Caco-2 (cell line): Measurements from ENCODE around the gene ATP2A1. TPM values are rescaled to one million over a fixed set of nuclear protein-coding genes. Genes with fewer than 3 reads are reported as not detected.
A peak's percentile ranks its signal among the peaks of the same experiment; 100 is the strongest.

Source experiments
- BruUV-seq: library from RNA; stranded (reverse); fragments of 400-500 nt; replicated peaks from 2 replicates; lab custom pipeline; 2021; lab: Mats Ljungman, UMichigan
- CTCF ChIA-PET: fragments of 300-600 bp; sonication (Branson Sonifier 250); formaldehyde crosslinking; loops from one replicate; lab custom pipeline; 2022; ENCODE audit warnings: antibody characterized with exemption; lab: Charles Lee
- POLR2A ChIA-PET: fragments of 300-600 bp; sonication (Branson Sonifier 250); formaldehyde crosslinking; loops from one replicate; lab custom pipeline; 2022; ENCODE audit warnings: antibody characterized with exemption; lab: Charles Lee
- DNase-seq, 2 experiments: peaks; one replicate each; pipeline versions ENCODE4 v3.0.0 to v3.0.0-alpha.2; 2020 to 2022
- H3K27me3 ChIP-seq: replicated peaks from 2 replicates; pipeline ENCODE4 v1.6.0; 2011; ENCODE audit warnings: low read length; ENCODE audit not compliant: control insufficient read depth, insufficient read depth
- H3K36me3 ChIP-seq: 2 replicates; pipeline ENCODE4 v1.5.1; 2011; ENCODE audit warnings: low read length; ENCODE audit not compliant: control insufficient read depth, insufficient read depth
- H3K4me1 ChIP-seq: fragments of 250-450 bp; sonication (Bioruptor Pico); 2 replicates; pipeline ENCODE4 v1.5.1; 2020; ENCODE audit warnings: mild to moderate bottlenecking
- H3K4me3 ChIP-seq: 2 replicates; pipeline ENCODE4 v1.5.1; 2011; ENCODE audit warnings: low read depth, mild to moderate bottlenecking, control low read depth, low read length
- H3K9me3 ChIP-seq: fragments of 250-450 bp; sonication (Bioruptor Pico); 2 replicates; pipeline ENCODE4 v1.5.1; 2020; ENCODE audit warnings: mild to moderate bottlenecking, moderate library complexity
- H3K27ac Mint-ChIP-seq: one replicate; pipeline ENCODE4 v1.8.0; 2022; ENCODE audit warnings: mixed read lengths; ENCODE audit not compliant: unreplicated experiment
- H3K27me3 Mint-ChIP-seq: one replicate; pipeline ENCODE4 v1.8.0; 2022; ENCODE audit warnings: mixed read lengths; ENCODE audit not compliant: insufficient read depth, unreplicated experiment
- H3K36me3 Mint-ChIP-seq: one replicate; pipeline ENCODE4 v1.8.0; 2022; ENCODE audit warnings: mild to moderate bottlenecking, mixed read lengths; ENCODE audit not compliant: insufficient read depth, unreplicated experiment
- H3K4me1 Mint-ChIP-seq: one replicate; pipeline ENCODE4 v1.8.0; 2022; ENCODE audit warnings: low read depth, mixed read lengths; ENCODE audit not compliant: unreplicated experiment
- H3K4me3 Mint-ChIP-seq: one replicate; pipeline ENCODE4 v1.8.0; 2022; ENCODE audit warnings: mild to moderate bottlenecking, moderate library complexity, mixed read lengths; ENCODE audit not compliant: unreplicated experiment
- H3K9me3 Mint-ChIP-seq: one replicate; pipeline ENCODE4 v1.8.0; 2022; ENCODE audit warnings: mixed read lengths; ENCODE audit not compliant: unreplicated experiment
- CTCF ChIP-seq, 2 experiments: fragments of 200-600 bp in 1 of 2; IDR thresholded peaks; 1 replicate in 1 of 2; 2 replicates in 1 of 2; pipeline versions ENCODE4 v1.5.1 to v1.8.0; 2011 to 2022; ENCODE audit warnings: antibody characterized with exemption in 1 of 2, control low read depth in 1 of 2, inconsistent platforms in 1 of 2, low read depth in 1 of 2, low read length in 1 of 2, mild to moderate bottlenecking in 1 of 2, moderate library complexity in 1 of 2; ENCODE audit not compliant: insufficient read depth in 1 of 2, severe bottlenecking in 1 of 2, unreplicated experiment in 1 of 2
- intact Hi-C: fragments of 100-400 bp; cut with micrococcal nuclease; formaldehyde crosslinking; loops from one replicate; pipeline ENCODE4 v1.10.0; 2022; ENCODE audit not compliant: unreplicated experiment
- total RNA-seq: library from RNA; stranded (reverse); gene quantifications from 2 replicates; pipeline ENCODE4 v1.2.3, GENCODE V29; 2022

ATP2A1 gene
- total RNA-seq, 1 experiment from 2014 or later: 2.3 TPM

- peaks cover 4% of the 10 kb centered on the region for H3K36me3 ChIP-seq
- H3K4me3 ChIP-seq: no peak overlapping the region
- Mint-ChIP-seq H3K4me3 (no peak overlapping the region), H3K4me1 (no peaks in the 10 kb centered on the region), H3K27me3 (no peaks in the 10 kb centered on the region), H3K9me3 (no peaks in the 10 kb centered on the region), H3K27ac (peak overlapping the region; percentile 96), H3K36me3 (peaks cover 75% of the 10 kb centered on the region)
- CTCF ChIA-PET: no interaction called here
- POLR2A ChIA-PET: no interaction called here
- no peak for DNase-seq
- BruUV-seq: no TSS peak
- no peaks in the 10 kb centered on the region for H3K9me3 ChIP-seq
- H3K27me3 ChIP-seq: no peaks in the 10 kb centered on the region
- TF ChIP-seq CTCF (IDR thresholded peaks at IDR 0.05; ENCODE audit: insufficient read depth in 1 of 2, low read depth in 1 of 2, low read length in 1 of 2, severe bottlenecking in 1 of 2, unreplicated experiment in 1 of 2): no peak
- H3K4me1 ChIP-seq: 0 out of 2 replicates have a peak, but pooled peaks cover 8% of the 10 kb centered on the region
- intact Hi-C loops: no loop called here
Observed at GRCh38 chr16:28843766-28844165, 34.5 kb upstream of the ATP2A1 start.

- H3K36me3 Mint-ChIP-seq: peaks cover 69% of the 10 kb centered on the region
- Histone ChIP-seq H3K36me3 (peaks cover 4% of the 10 kb centered on the region), H3K4me3 (no peak overlapping the region), H3K4me1 (0 out of 2 replicates have a peak, but pooled peaks cover 8% of the 10 kb centered on the region), H3K27me3 (no peaks in the 10 kb centered on the region), H3K9me3 (no peaks in the 10 kb centered on the region)
- TSS peak; percentile 62 for BruUV-seq
- intact Hi-C loops: no loop called here
- H3K27ac Mint-ChIP-seq: peak overlapping the region; percentile 96
- POLR2A ChIA-PET: no interaction called here
- H3K4me1 Mint-ChIP-seq: no peaks in the 10 kb centered on the region
- CTCF ChIA-PET: no interaction called here
- no peaks in the 10 kb centered on the region for H3K9me3 Mint-ChIP-seq
- H3K4me3 Mint-ChIP-seq: peak overlapping the region; percentile 92
- no peaks in the 10 kb centered on the region for H3K27me3 Mint-ChIP-seq
- no peak for TF ChIP-seq CTCF (IDR thresholded peaks at IDR 0.05; ENCODE audit: insufficient read depth in 1 of 2, low read depth in 1 of 2, low read length in 1 of 2, severe bottlenecking in 1 of 2, unreplicated experiment in 1 of 2)
- DNase-seq: no peak
Observed at GRCh38 chr16:28844226-28844885, 33.9 kb upstream of the ATP2A1 start.

- Mint-ChIP-seq H3K9me3 (no peaks in the 10 kb centered on the region), H3K36me3 (peaks cover 60% of the 10 kb centered on the region), H3K4me3 (peak overlapping the region; percentile 92), H3K27me3 (no peaks in the 10 kb centered on the region), H3K27ac (peak overlapping the region; percentile 96), H3K4me1 (no peaks in the 10 kb centered on the region)
- no peaks in the 10 kb centered on the region for H3K27me3 ChIP-seq
- CTCF ChIA-PET: interaction anchor here (1.2 kb wide), 1 partner anchor 28 kb away, joined by 3 read pairs; no protein-coding TSS in a partner anchor
- POLR2A ChIA-PET: interaction anchor here (1.2 to 1.9 kb wide), 2 partner anchors 18 to 23 kb away, joined by 6 to 14 read pairs; partner anchors contain the start of gene ATXN2L
- BruUV-seq: no TSS peak
- 0 out of 2 replicates have a peak, but pooled peaks cover 8% of the 10 kb centered on the region for H3K4me1 ChIP-seq
- peaks cover 4% of the 10 kb centered on the region for H3K36me3 ChIP-seq
- intact Hi-C loops: no loop called here
- peak; percentile 28 to 31 for DNase-seq
- H3K4me3 ChIP-seq: peak overlapping the region; percentile 90
- no peak for TF ChIP-seq CTCF (IDR thresholded peaks at IDR 0.05; ENCODE audit: insufficient read depth in 1 of 2, low read depth in 1 of 2, low read length in 1 of 2, severe bottlenecking in 1 of 2, unreplicated experiment in 1 of 2)
- no peaks in the 10 kb centered on the region for H3K9me3 ChIP-seq
Observed at GRCh38 chr16:28845293-28845692, 33.0 kb upstream of the ATP2A1 start.
